ENCODE data around the gene SBSN. TPM values are rescaled to one million over a fixed set of nuclear protein-coding genes. Genes with fewer than 3 reads are reported as not detected.

Gene SBSN
- total and polyA plus RNA-seq, 2 donors (not counting 1 experiment from before 2014, with no cell fraction given): not detected

DNA sequence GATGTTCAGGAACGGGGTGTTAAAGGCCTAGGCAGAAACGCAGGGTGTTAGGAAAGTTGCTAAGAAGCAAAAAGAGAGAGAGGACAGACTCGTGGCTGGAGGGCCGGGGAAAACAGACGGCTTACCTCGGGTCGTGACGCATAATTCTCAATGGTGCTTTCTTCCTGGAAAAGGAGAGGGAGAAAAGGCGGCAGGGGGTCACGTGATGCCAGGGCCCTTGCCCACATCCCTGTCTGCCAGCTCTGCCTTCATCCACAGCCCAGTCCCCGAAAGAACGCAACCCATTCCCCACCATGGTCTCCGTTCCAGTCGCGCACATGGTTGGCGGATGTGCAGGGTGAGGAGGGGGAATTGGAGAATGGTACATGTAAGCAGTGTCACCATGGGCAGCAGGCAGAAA is 39.4 kb downstream of the SBSN start:
- ATAC-seq (ENCODE audit: low read depth): no peak
- Histone ChIP-seq H3K27me3 (replicated peaks in 1 of 4; ENCODE audit: control extremely low read depth in 1 of 4, control insufficient read depth in 3 of 4, insufficient read depth in 4 of 4, low read length in 3 of 4) (peaks cover 0 to 5% (median 0%) of the 10 kb centered on the region in 4 experiments), H3K27ac (ENCODE audit: low read length in 2 of 2) (no peak overlapping the region), H3K9ac (ENCODE audit: low read length) (no peak overlapping the region), H2AFZ (ENCODE audit: insufficient read depth, low read depth, low read length, poor library complexity, severe bottlenecking) (no peak overlapping the region), H3K4me3 (ENCODE audit: control extremely low read depth in 1 of 5, extremely low read depth in 1 of 5, insufficient read depth in 1 of 5, low read depth in 2 of 5, low read length in 4 of 5) (no peak overlapping the region), H3K79me2 (ENCODE audit: control insufficient read depth, insufficient read depth, low read length) (no peaks in the 10 kb centered on the region), H3K4me2 (replicated peaks; ENCODE audit: low read depth, low read length, poor library complexity, severe bottlenecking) (no peak overlapping the region), H3K9me3 (ENCODE audit: control extremely low read depth in 1 of 3, control insufficient read depth in 2 of 3, insufficient read depth in 1 of 3, low read length in 2 of 3) (no peaks in the 10 kb centered on the region), H3K4me1 (ENCODE audit: control insufficient read depth in 2 of 2, insufficient read depth in 2 of 2, low read length in 2 of 2) (peaks cover 18 to 19% of the 10 kb centered on the region in 2 donors), H4K20me1 (ENCODE audit: control insufficient read depth, insufficient read depth, low read length, poor library complexity, severe bottlenecking) (no peaks in the 10 kb centered on the region), H3K36me3 (replicated peaks in 1 of 2; ENCODE audit: control extremely low read depth in 1 of 2, control insufficient read depth in 1 of 2, extremely low read depth in 1 of 2, insufficient read depth in 2 of 2, low read length in 1 of 2) (no peaks in the 10 kb centered on the region)
- WGBS (ENCODE audit: insufficient coverage): 93% methylated on average over 12 of the region's 16 CpGs
- Mint-ChIP-seq H3K4me3 (no peak overlapping the region), H3K27ac (no peak overlapping the region), H3K27me3 (peaks cover 7% of the 10 kb centered on the region), H3K9me3 (ENCODE audit: insufficient read depth) (no peaks in the 10 kb centered on the region), H3K4me1 (peaks cover 12% of the 10 kb centered on the region)
- no peak for DNase-seq
- CTCF ChIA-PET: interaction anchor here (1.0 to 2.3 kb wide), 4 partner anchors 19 to 219 kb away, joined by 3 to 6 read pairs (median 4); partner anchors contain the start of gene USF2
- POLR2A ChIA-PET: no interaction called here
- intact Hi-C loops (cut with micrococcal nuclease): no loop called here
- TF ChIP-seq EZH2 (IDR thresholded peaks at IDR 0.05; ENCODE audit: borderline replicate concordance, insufficient read depth, low read depth, low read length, poor library complexity, severe bottlenecking): no peak
- TF ChIP-seq, protein P1, sequence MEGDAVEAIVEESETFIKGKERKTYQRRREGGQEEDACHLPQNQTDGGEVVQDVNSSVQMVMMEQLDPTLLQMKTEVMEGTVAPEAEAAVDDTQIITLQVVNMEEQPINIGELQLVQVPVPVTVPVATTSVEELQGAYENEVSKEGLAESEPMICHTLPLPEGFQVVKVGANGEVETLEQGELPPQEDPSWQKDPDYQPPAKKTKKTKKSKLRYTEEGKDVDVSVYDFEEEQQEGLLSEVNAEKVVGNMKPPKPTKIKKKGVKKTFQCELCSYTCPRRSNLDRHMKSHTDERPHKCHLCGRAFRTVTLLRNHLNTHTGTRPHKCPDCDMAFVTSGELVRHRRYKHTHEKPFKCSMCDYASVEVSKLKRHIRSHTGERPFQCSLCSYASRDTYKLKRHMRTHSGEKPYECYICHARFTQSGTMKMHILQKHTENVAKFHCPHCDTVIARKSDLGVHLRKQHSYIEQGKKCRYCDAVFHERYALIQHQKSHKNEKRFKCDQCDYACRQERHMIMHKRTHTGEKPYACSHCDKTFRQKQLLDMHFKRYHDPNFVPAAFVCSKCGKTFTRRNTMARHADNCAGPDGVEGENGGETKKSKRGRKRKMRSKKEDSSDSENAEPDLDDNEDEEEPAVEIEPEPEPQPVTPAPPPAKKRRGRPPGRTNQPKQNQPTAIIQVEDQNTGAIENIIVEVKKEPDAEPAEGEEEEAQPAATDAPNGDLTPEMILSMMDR (IDR thresholded peaks at IDR 0.05): no peak

DNA sequence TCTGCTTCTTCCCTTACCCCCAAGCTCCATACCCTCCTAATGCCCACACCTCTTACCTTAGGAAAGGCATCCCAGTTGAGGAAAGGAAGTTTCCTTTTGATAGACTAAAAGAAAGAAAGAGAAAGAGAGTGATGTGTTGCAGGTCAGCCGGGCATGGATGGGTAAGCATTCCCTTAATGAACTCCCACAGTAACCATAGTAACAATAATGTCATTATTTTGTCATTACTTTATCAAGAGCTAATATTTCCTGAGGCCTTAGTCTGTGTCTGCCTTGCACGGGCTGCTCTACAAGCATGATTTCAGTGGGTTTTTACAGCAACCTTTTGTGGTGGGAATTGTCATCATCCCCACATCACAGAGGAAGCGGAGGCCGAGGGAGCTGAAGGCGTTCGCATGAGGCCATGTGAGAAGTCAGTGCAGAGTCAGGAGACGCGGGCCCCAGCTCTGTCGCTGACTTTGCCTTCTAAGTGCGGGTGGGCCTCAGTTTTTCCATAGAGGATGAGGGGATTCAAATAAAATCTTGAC is 40.4 kb downstream of the SBSN start:
- Mint-ChIP-seq H3K27ac (no peak overlapping the region), H3K4me3 (no peak overlapping the region), H3K9me3 (ENCODE audit: insufficient read depth) (no peaks in the 10 kb centered on the region), H3K27me3 (peaks cover 4% of the 10 kb centered on the region), H3K4me1 (peaks cover 14% of the 10 kb centered on the region)
- Histone ChIP-seq H3K9me3 (ENCODE audit: control extremely low read depth in 1 of 3, control insufficient read depth in 2 of 3, insufficient read depth in 1 of 3, low read length in 2 of 3) (no peaks in the 10 kb centered on the region), H3K27me3 (replicated peaks in 1 of 4; ENCODE audit: control extremely low read depth in 1 of 4, control insufficient read depth in 3 of 4, insufficient read depth in 4 of 4, low read length in 3 of 4) (peaks cover 0 to 3% (median 0%) of the 10 kb centered on the region in 4 experiments), H3K4me2 (replicated peaks; ENCODE audit: low read depth, low read length, poor library complexity, severe bottlenecking) (no peak overlapping the region), H3K4me1 (ENCODE audit: control insufficient read depth in 2 of 2, insufficient read depth in 2 of 2, low read length in 2 of 2) (peaks cover 19 to 20% of the 10 kb centered on the region in 2 donors), H3K36me3 (replicated peaks in 1 of 2; ENCODE audit: control extremely low read depth in 1 of 2, control insufficient read depth in 1 of 2, extremely low read depth in 1 of 2, insufficient read depth in 2 of 2, low read length in 1 of 2) (no peaks in the 10 kb centered on the region), H3K4me3 (ENCODE audit: control extremely low read depth in 1 of 5, extremely low read depth in 1 of 5, insufficient read depth in 1 of 5, low read depth in 2 of 5, low read length in 4 of 5) (no peak overlapping the region), H3K79me2 (ENCODE audit: control insufficient read depth, insufficient read depth, low read length) (no peaks in the 10 kb centered on the region), H2AFZ (ENCODE audit: insufficient read depth, low read depth, low read length, poor library complexity, severe bottlenecking) (no peak overlapping the region), H3K27ac (ENCODE audit: low read length in 2 of 2) (no peak overlapping the region), H4K20me1 (ENCODE audit: control insufficient read depth, insufficient read depth, low read length, poor library complexity, severe bottlenecking) (no peaks in the 10 kb centered on the region), H3K9ac (ENCODE audit: low read length) (no peak overlapping the region)
- 100% methylated on average over 2 of the region's 10 CpGs for WGBS (ENCODE audit: insufficient coverage)
- ChIA-PET CTCF (interaction anchor here (1.0 to 2.7 kb wide), 5 partner anchors 8 to 219 kb away, joined by 3 to 12 read pairs (median 5); partner anchors contain the start of gene USF2), POLR2A (interaction anchor here (0.5 to 0.6 kb wide), 2 partner anchors 17 to 93 kb away, joined by 3 to 6 read pairs; no protein-coding TSS in a partner anchor)
- TF ChIP-seq EZH2 (IDR thresholded peaks at IDR 0.05; ENCODE audit: borderline replicate concordance, insufficient read depth, low read depth, low read length, poor library complexity, severe bottlenecking): no peak
- TF ChIP-seq, protein P1 (IDR thresholded peaks at IDR 0.05): no peak
- no peak for DNase-seq
- intact Hi-C loops (cut with micrococcal nuclease): no loop called here
- no peak for ATAC-seq (ENCODE audit: low read depth)

All from B cell (primary cell).